Omental fat pad (tissue), 4 donors: Measurements from ENCODE around the gene FXYD1. TPM values are rescaled to one million over a fixed set of nuclear protein-coding genes. Genes with fewer than 3 reads are reported as not detected.

Source experiments
- ATAC-seq: fragments of 150-250 bp; one replicate; pipeline ENCODE4 v1.9.1; 2016; ENCODE audit warnings: mild to moderate bottlenecking, moderate library complexity; ENCODE audit not compliant: low FRiP score
- DNase-seq: peaks from one replicate; pipeline ENCODE4 v3.0.0-alpha.2; 2019; ENCODE audit warnings: low spot score
- total RNA-seq, 4 donors: library from RNA; depleted of rRNA; stranded (reverse); fragments of >200 nt; gene quantifications; one replicate each; pipeline ENCODE4 v1.1.0, GENCODE V29; 2016
- TF ChIP-seq, protein P1 (sequence below), 3 donors: fragments of 450-650 bp; IDR thresholded peaks; one replicate each; pipeline ENCODE4 v1.5.1; 2016 to 2017; ENCODE audit warnings: antibody characterized with exemption in 3 of 3, mild to moderate bottlenecking in 3 of 3, moderate library complexity in 2 of 3

Gene FXYD1
- total RNA-seq, 4 donors from 2014 or later, result 20.5 to 32.2 (median 25.7) TPM

DNA sequence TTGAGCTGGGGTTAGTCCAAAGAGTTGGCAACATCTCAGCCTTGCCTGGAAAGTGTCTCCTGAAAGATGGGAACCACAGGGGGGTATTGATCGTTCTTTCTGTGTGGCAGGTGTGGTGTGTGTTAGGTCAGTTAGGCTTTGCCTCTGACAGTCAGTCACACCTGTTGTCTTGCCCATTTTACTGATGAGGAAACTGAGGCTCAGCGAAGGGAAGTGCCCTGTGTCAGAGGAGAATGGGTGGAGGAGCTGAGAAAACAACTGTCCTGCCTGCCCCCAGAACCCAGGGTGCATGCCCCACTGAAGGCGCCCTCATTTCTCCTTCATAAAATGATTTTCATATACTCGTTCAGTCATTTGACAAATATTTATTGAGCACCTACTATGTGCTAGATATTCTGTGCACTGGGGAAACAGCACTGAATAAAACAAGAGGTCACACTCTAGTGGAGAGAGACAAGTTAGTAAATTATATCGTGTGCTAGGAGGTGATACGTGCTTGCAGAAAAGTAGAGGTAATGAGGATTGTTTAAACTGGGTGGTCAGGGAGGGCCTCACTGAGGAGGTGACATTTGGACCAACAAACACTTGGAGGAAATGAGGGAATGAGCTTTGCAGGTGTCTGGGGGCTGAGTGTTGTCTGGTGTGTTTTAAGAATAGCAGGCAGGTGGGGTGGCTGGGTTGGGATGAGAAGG, 17.5 kb downstream of the FXYD1 start:
- DNase-seq (no peak), ATAC-seq (no peak)
- TF ChIP-seq, protein P1, sequence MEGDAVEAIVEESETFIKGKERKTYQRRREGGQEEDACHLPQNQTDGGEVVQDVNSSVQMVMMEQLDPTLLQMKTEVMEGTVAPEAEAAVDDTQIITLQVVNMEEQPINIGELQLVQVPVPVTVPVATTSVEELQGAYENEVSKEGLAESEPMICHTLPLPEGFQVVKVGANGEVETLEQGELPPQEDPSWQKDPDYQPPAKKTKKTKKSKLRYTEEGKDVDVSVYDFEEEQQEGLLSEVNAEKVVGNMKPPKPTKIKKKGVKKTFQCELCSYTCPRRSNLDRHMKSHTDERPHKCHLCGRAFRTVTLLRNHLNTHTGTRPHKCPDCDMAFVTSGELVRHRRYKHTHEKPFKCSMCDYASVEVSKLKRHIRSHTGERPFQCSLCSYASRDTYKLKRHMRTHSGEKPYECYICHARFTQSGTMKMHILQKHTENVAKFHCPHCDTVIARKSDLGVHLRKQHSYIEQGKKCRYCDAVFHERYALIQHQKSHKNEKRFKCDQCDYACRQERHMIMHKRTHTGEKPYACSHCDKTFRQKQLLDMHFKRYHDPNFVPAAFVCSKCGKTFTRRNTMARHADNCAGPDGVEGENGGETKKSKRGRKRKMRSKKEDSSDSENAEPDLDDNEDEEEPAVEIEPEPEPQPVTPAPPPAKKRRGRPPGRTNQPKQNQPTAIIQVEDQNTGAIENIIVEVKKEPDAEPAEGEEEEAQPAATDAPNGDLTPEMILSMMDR (IDR thresholded peaks at IDR 0.05), result no peak

DNA sequence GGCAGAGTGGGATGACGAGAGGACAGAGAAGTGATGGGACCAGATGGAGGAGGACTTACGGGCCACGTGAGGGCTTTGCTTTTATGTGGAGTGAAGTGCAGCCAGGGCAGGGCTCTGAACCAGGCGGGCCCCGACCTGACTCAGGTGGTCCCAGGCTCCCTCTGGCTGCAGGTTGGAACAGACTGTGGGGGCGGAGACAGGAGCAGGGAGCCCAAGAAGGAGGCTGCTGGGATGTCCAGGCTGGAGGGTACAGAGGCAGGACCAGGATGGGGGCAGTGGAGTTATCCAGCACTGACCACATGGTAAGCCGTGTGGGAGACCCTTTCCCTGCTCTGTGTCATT, 18.0 kb downstream of the FXYD1 start:
- no peak for DNase-seq
- TF ChIP-seq, protein P1 (IDR thresholded peaks at IDR 0.05), result no peak

DNA sequence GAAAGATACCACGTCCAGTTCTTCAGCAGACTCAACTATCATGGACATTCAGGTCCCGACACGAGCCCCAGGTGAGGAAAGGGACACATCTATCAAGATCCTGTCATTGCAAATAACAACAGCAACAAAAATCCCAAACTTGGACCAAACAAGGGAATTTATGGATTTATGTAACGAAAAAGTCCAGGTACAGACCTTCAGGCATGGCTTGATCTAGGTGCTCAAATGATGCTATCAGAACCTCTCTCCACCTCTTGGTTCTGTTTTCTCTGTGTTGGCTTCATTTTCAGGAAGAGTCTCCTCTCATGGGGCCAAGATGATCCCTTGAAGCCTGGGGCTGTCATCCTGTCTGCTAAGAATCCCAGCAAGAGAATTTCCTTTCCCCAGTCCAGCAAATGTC, 18.8 kb downstream of the FXYD1 start:
- ATAC-seq, result no peak
- DNase-seq, result no peak
- TF ChIP-seq, protein P1 (IDR thresholded peaks at IDR 0.05), result no peak

More for the DNA sequence above, 18.0 kb downstream of the FXYD1 start:
- no peak for ATAC-seq

DNA sequence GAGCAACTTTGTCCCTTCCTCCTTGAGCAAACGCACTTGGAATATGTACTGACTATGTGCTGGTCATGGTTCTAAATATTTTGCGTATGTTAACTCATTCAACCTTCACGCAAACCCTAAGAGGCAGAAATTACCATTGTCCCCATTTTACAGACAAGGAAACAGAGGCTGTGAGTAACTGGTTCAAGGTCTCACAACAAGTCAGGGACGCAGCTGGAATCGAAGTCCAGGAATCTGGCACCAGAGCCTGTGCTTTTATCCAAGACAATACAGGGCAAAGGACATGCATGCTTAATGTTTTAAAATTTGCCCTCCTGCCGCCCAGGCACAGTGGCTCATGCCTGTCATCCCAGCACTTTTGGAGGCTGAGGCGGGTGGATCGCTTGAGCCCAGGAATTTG, 21.0 kb downstream of the FXYD1 start:
- ATAC-seq, result no peak
- no peak for DNase-seq
- TF ChIP-seq, protein P1 (IDR thresholded peaks at IDR 0.05), result no peak

DNA sequence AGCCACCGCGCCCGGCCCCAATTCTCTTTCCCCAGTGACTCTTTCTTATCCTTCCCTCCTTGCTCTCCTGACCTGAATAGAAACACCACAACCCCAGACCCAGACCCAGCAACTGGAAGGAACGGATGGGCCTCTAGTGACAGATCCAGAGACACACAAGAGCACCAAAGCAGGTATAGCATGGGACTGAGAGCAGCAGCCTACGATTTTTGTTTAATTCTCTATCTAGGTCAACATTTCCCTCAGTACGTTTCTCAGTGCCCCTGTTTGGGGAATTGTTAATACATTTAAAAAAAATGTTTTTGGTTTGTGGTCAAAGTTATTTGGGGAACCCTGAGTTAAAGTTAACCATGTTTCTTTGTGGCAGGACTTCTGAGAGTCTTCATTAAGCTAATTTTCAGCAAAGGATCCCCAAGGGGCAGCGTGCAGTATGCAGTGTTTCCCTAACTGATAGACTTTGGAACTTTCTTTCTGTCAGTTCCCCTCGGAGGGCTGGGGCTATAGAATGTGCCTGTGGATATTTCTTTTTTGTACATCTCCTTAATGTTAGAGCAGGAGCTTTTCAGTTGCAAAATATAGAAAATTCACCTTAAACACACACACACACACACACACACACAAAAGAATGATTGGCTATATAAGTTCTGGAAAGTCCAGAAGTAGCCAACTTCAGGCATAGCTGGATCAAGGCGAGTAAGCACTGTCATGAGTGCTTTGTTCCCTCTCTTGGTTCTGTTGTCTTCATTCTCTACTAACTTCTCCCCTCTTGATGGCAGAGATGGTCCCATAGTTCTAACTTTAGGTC, 22.2 kb downstream of the FXYD1 start:
- DNase-seq, result no peak
- no peak for ATAC-seq
- TF ChIP-seq, protein P1 (IDR thresholded peaks at IDR 0.05), result no peak

DNA sequence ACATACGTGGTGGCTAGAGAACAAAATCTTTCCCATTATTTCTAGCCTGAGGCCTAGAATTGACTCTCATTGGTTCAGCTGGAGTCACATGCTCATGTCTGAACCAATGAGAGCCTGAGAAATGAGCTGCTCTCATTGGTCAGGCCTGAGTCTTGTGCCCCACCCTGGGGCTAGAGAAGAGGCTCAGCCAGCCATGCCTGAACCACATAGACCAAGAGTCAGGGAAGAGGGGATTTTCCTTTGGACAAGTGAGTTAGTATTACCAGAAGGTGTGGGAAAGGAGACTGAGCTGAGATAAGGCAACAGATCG, 22.8 kb downstream of the FXYD1 start:
- DNase-seq (no peak), ATAC-seq (no peak)
- TF ChIP-seq, protein P1 (IDR thresholded peaks at IDR 0.05), result no peak
